GM23338 (cell line): ENCODE measurements around the gene PIK3C3. TPM values are rescaled to one million over a fixed set of nuclear protein-coding genes. Genes with fewer than 3 reads are reported as not detected.
A peak's percentile ranks its signal among the peaks of the same experiment; 100 is the strongest.

Source experiments
- ATAC-seq: fragments of 200-7000 bp; cut with Tn5 transposase; 3 replicates; pipeline ENCODE4 v1.9.1; 2020
- DNase-seq: peaks from one replicate; pipeline ENCODE4 v3.0.0-alpha.2; 2015; ENCODE audit warnings: low spot score
- H2AFZ ChIP-seq: fragments of 200-600 bp; sonication (generic); 2 replicates; pipeline ENCODE4 v1.8.0; 2016; ENCODE audit warnings: antibody characterized with exemption, mild to moderate bottlenecking, moderate library complexity
- H3F3A ChIP-seq: fragments of 200-600 bp; sonication (generic); replicated peaks from 2 replicates; pipeline ENCODE4 v1.8.0; 2017; ENCODE audit warnings: antibody characterized with exemption, mixed run types, low read depth
- H3K27ac ChIP-seq: fragments of 200-600 bp; sonication (generic); 2 replicates; pipeline ENCODE4 v1.6.1; 2016; ENCODE audit warnings: low read depth
- H3K27me3 ChIP-seq: fragments of 200-600 bp; sonication (generic); 2 replicates; pipeline ENCODE4 v1.8.0; 2016; ENCODE audit warnings: mild to moderate bottlenecking, mixed run types, moderate library complexity; ENCODE audit not compliant: insufficient read depth
- H3K36me3 ChIP-seq: fragments of 200-600 bp; sonication (generic); 2 replicates; pipeline ENCODE4 v1.8.0; 2016; ENCODE audit warnings: mild to moderate bottlenecking; ENCODE audit not compliant: insufficient read depth
- H3K4me1 ChIP-seq: fragments of 200-600 bp; sonication (generic); 2 replicates; pipeline ENCODE4 v1.8.0; 2016; ENCODE audit warnings: mild to moderate bottlenecking, moderate library complexity; ENCODE audit not compliant: insufficient read depth
- H3K4me2 ChIP-seq: fragments of 200-600 bp; sonication (generic); 2 replicates; pipeline ENCODE4 v1.7.1; 2017; ENCODE audit warnings: mixed run types
- H3K4me3 ChIP-seq: fragments of 200-600 bp; sonication (generic); 2 replicates; pipeline ENCODE4 v1.6.1; 2016; ENCODE audit warnings: mixed run types
- H3K79me2 ChIP-seq: fragments of 200-600 bp; sonication (generic); replicated peaks from 2 replicates; pipeline ENCODE4 v1.8.0; 2017; ENCODE audit warnings: mild to moderate bottlenecking; ENCODE audit not compliant: insufficient read depth
- H3K9me2 ChIP-seq: fragments of 200-600 bp; sonication (generic); 2 replicates; pipeline ENCODE4 v1.8.0; 2017; ENCODE audit not compliant: insufficient read depth
- H4K20me1 ChIP-seq: fragments of 200-600 bp; sonication (generic); replicated peaks from 2 replicates; pipeline ENCODE4 v1.8.0; 2017; ENCODE audit warnings: mild to moderate bottlenecking; ENCODE audit not compliant: insufficient read depth
- H3K27ac Mint-ChIP-seq: 2 replicates; pipeline ENCODE4 v1.8.0; 2020; ENCODE audit warnings: inconsistent platforms, mild to moderate bottlenecking, moderate library complexity, mixed read lengths
- H3K27me3 Mint-ChIP-seq: 3 replicates; pipeline ENCODE4 v1.8.0; 2022; ENCODE audit warnings: low read depth, mild to moderate bottlenecking, moderate library complexity, mixed read lengths, inconsistent platforms; ENCODE audit not compliant: insufficient read depth, poor library complexity
- H3K36me3 Mint-ChIP-seq: 3 replicates; pipeline ENCODE4 v1.8.0; 2021; ENCODE audit warnings: low read depth, mild to moderate bottlenecking, inconsistent platforms, moderate library complexity, mixed read lengths
- H3K4me1 Mint-ChIP-seq: 3 replicates; pipeline ENCODE4 v1.8.0; 2020; ENCODE audit warnings: mild to moderate bottlenecking, inconsistent platforms, mixed read lengths
- H3K4me3 Mint-ChIP-seq: 3 replicates; pipeline ENCODE4 v1.8.0; 2021; ENCODE audit warnings: moderate library complexity, mild to moderate bottlenecking, inconsistent platforms, mixed read lengths
- H3K9me3 Mint-ChIP-seq: 3 replicates; pipeline ENCODE4 v1.8.0; 2020; ENCODE audit warnings: moderate library complexity, mild to moderate bottlenecking, inconsistent platforms, mixed read lengths
- EZH2 ChIP-seq: fragments of 200-600 bp; sonication (generic); IDR thresholded peaks from one replicate; pipeline ENCODE4 v1.8.0; 2017; ENCODE audit warnings: antibody characterized with exemption, mild to moderate bottlenecking, low read depth; ENCODE audit not compliant: unreplicated experiment
- JUNB ChIP-seq: IDR thresholded peaks from one replicate; pipeline ENCODE4 v1.6.1; 2016; ENCODE audit warnings: antibody characterized with exemption; ENCODE audit not compliant: unreplicated experiment
- STAT1 ChIP-seq: IDR thresholded peaks from one replicate; pipeline ENCODE4 v1.6.1; 2016; ENCODE audit warnings: antibody characterized with exemption; ENCODE audit not compliant: unreplicated experiment
- polyA plus RNA-seq: library from polyadenylated mRNA; unstranded; fragments of >200 nt; fragmentation: Nextera tagmentation; extraction: Ambion mirVana; gene quantifications from 2 replicates; pipeline ENCODE4 v1.2.1, GENCODE V29; 2016
- total RNA-seq: library from RNA; depleted of rRNA; stranded (reverse); fragments of >200 nt; shearing (Covaris generic); gene quantifications from 2 replicates; pipeline ENCODE4 v1.2.3, GENCODE V29; 2014
- TF ChIP-seq, protein P1 (sequence below), 2 experiments: fragments of 200-600 bp in 1 of 2; sonication (generic) in 1 of 2; conservative IDR thresholded peaks; 2 replicates each; pipeline versions ENCODE4 v1.5.1 to v1.6.1; 2016 to 2017; ENCODE audit warnings: antibody characterized with exemption in 2 of 2, low read depth in 2 of 2, mild to moderate bottlenecking in 2 of 2, moderate library complexity in 1 of 2

Gene PIK3C3
- total and polyA plus RNA-seq, 2 experiments from 2014 or later = 25.9 to 35.4 TPM

DNA sequence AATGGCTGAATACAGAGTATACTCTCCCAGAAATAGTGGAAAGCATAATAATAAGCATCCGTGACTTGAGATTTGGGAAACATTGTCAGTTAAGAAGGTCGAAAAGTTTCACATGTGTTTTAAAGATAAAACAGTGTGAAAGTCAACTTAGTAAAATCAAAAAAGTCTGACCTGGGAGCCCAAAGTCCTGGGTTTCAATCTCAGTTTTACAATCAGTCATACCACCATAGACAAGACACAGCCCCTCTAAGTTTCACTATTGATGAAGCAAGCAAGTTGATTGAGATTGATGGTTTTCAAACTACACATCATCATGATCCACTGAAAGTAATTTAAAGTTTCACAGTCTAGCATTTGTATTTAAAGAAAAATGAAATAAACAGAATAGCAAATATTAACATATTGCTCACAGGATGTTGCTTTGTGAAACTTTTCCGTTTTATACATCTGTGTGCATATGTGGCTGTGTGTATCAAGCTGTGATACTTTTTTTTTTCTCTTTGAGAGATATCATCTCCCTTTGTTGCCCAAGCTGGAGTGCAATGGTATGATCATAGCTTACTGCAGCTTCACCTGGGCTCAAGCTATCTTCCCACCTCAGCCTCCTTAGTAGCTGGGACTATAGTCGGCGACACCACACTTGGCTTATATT, 71.1 kb downstream of the PIK3C3 start:
- H3K27ac Mint-ChIP-seq = no peak overlapping the region
- no peak overlapping the region for H3K4me2 ChIP-seq
- no peak overlapping the region for H3K4me3 ChIP-seq
- no peaks in the 10 kb centered on the region for H3K79me2 ChIP-seq
- no peaks in the 10 kb centered on the region for H3K4me1 ChIP-seq
- H3K27ac ChIP-seq = no peak overlapping the region
- no peaks in the 10 kb centered on the region for H3F3A ChIP-seq
- ATAC-seq (no peak), DNase-seq (no peak)
- no peak overlapping the region for H2AFZ ChIP-seq
- H3K27me3 Mint-ChIP-seq = no peaks in the 10 kb centered on the region
- H3K4me1 Mint-ChIP-seq = no peaks in the 10 kb centered on the region
- TF ChIP-seq, protein P1, sequence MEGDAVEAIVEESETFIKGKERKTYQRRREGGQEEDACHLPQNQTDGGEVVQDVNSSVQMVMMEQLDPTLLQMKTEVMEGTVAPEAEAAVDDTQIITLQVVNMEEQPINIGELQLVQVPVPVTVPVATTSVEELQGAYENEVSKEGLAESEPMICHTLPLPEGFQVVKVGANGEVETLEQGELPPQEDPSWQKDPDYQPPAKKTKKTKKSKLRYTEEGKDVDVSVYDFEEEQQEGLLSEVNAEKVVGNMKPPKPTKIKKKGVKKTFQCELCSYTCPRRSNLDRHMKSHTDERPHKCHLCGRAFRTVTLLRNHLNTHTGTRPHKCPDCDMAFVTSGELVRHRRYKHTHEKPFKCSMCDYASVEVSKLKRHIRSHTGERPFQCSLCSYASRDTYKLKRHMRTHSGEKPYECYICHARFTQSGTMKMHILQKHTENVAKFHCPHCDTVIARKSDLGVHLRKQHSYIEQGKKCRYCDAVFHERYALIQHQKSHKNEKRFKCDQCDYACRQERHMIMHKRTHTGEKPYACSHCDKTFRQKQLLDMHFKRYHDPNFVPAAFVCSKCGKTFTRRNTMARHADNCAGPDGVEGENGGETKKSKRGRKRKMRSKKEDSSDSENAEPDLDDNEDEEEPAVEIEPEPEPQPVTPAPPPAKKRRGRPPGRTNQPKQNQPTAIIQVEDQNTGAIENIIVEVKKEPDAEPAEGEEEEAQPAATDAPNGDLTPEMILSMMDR (conservative IDR thresholded peaks at IDR 0.05; ENCODE audit: low read depth in 2 of 2) = no peak
- no peak for TF ChIP-seq JUNB
- H3K9me3 Mint-ChIP-seq = no peaks in the 10 kb centered on the region
- no peak overlapping the region for H3K4me3 Mint-ChIP-seq
- no peaks in the 10 kb centered on the region for H3K9me2 ChIP-seq
- 0 out of 2 replicates have a peak, but pooled peaks cover 2% of the 10 kb centered on the region for H4K20me1 ChIP-seq
- H3K36me3 Mint-ChIP-seq = peaks cover 8% of the 10 kb centered on the region; the same call in 1 of the 3 replicates
- no peaks in the 10 kb centered on the region; the same call in 1 of the 2 replicates for H3K36me3 ChIP-seq
- no peaks in the 10 kb centered on the region for H3K27me3 ChIP-seq

DNA sequence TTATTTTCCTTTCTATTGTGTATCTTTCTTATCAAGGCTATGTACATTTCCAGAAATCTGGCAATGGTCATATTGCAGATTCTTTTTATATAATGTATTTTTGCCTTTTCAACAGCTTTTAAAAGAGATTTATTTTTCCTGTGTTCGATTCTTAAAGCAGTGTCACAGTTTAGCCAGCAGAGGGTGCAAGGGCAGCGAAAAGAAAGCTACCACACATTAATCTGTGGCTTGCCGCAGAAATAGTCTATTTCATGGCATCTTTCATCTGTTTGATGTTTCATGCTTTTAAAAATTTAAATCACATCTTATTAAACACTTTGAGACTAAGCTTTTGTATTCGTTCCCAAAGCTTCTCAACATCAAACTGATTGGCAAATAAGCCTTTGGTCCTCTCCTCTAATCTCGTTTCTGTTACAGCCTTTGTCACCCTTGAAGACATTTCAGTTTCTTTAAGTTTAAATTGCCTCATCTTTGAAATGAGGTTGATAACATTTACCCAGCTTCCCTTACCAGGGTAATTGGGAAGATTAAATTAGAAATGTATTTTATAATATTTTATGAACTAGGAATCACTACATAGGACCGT, 73.3 kb downstream of the PIK3C3 start:
- TF ChIP-seq, protein P1 (conservative IDR thresholded peaks at IDR 0.05; ENCODE audit: low read depth in 2 of 2) = peak; percentile 67 to 86
- TF ChIP-seq STAT1 = no peak
- TF ChIP-seq EZH2 = no peak
- ATAC-seq (no peak), DNase-seq (peak; percentile 55)
- H3K27me3 ChIP-seq = no peaks in the 10 kb centered on the region
- H3K79me2 ChIP-seq = no peaks in the 10 kb centered on the region
- H3F3A ChIP-seq = no peaks in the 10 kb centered on the region
- Mint-ChIP-seq H3K9me3 (no peaks in the 10 kb centered on the region), H3K4me3 (no peak overlapping the region), H3K36me3 (peaks cover 7% of the 10 kb centered on the region; the same call in 1 of the 3 replicates), H3K27me3 (no peaks in the 10 kb centered on the region), H3K4me1 (no peaks in the 10 kb centered on the region), H3K27ac (no peak overlapping the region)
- H3K36me3 ChIP-seq = no peaks in the 10 kb centered on the region
- H3K27ac ChIP-seq = no peak overlapping the region
- no peaks in the 10 kb centered on the region for H3K9me2 ChIP-seq
- no peaks in the 10 kb centered on the region for H3K4me1 ChIP-seq
- H4K20me1 ChIP-seq = 0 out of 2 replicates have a peak, but pooled peaks cover 2% of the 10 kb centered on the region
- H2AFZ ChIP-seq = no peak overlapping the region
- no peak overlapping the region for H3K4me2 ChIP-seq
- no peak overlapping the region for H3K4me3 ChIP-seq
